Skeletal muscle tissue (tissue), 4 donors: ENCODE data around the gene DESI2. TPM values are rescaled to one million over a fixed set of nuclear protein-coding genes. Genes with fewer than 3 reads are reported as not detected.
"Not testable (repeated sequence)": the region's sequence is repeated elsewhere in the genome, so short reads cannot be mapped to it uniquely, and the experiment has no call there.

Experiments used
- H3K27ac ChIP-seq: one replicate; pipeline ENCODE4 v1.7.0; 2013; ENCODE audit warnings: mild to moderate bottlenecking, low read depth, low read length, inconsistent platforms
- H3K27me3 ChIP-seq, 3 donors: one replicate each; pipeline ENCODE4 v1.7.0; 2013; ENCODE audit warnings: low read length in 3 of 3; ENCODE audit not compliant: control insufficient read depth in 3 of 3, insufficient read depth in 3 of 3
- H3K36me3 ChIP-seq, 3 donors: one replicate each; pipeline ENCODE4 v1.7.0; 2013; ENCODE audit warnings: low read length in 3 of 3; ENCODE audit not compliant: control insufficient read depth in 3 of 3, insufficient read depth in 3 of 3
- H3K4me1 ChIP-seq, 3 donors: one replicate each; pipeline ENCODE4 v1.7.0; 2013; ENCODE audit warnings: low read length in 3 of 3, mild to moderate bottlenecking in 3 of 3; ENCODE audit not compliant: control insufficient read depth in 3 of 3, insufficient read depth in 3 of 3
- H3K4me3 ChIP-seq, 3 donors: one replicate each; pipeline ENCODE4 v1.7.0; 2013; ENCODE audit warnings: low read length in 3 of 3
- H3K9ac ChIP-seq, 3 donors: one replicate each; pipeline ENCODE4 v1.7.0; 2013; ENCODE audit warnings: low read length in 3 of 3, mild to moderate bottlenecking in 3 of 3, moderate library complexity in 2 of 3, low read depth in 1 of 3
- H3K9me3 ChIP-seq, 3 donors: one replicate each; pipeline ENCODE4 v1.7.0; 2013; ENCODE audit warnings: low read length in 3 of 3; ENCODE audit not compliant: control insufficient read depth in 3 of 3
- total RNA-seq: library from RNA; depleted of rRNA; stranded (reverse); fragments of >200 nt; gene quantifications from one replicate; pipeline ENCODE4 v1.2.3, GENCODE V29; 2014
- donor health status: Osteomylitis.

The DESI2 gene
- total RNA-seq, 1 donor from 2014 or later = 47.0 TPM

DNA sequence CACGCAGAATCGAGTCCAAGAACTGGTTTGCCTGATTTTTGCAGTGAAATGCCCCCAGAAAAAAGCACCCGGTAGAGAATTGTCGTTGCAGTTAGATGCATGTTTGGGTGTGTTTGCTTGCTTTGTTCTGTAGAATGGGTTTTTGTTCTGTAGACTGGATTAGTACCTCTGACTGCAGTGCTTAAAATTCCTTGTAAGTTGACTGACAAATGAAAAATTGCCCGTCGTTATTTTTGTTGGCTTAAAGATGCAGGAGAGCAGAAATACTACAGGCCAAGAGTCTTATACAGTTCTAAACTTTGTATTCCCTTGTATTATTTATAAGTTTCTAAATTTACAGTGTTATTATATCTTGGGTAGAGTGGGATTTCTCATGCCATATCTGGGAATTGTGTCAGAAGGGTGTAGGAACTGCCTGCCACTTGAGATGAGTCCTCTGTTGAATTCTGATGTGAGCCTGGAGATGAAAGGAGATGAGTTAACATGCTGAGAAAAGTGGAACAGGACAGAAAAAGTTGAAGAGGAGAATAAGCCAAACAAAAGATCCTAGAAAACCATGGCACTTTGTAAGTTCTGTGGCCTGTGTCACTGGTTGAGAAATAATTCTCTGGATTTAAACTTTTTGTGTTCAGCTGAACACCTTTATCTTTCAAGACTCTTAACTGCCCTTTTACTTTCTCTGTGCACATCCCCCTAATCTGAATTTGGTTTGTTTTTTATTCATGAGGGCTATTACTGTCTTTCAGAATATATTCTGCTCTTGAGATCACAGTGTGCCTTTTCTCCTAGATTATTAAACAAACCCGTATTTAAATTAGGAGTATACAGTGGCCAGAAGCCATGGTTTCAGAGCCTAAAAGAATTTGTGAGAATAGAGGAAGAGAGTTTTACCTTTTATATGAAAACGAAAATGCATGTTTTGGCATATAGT lies 1.4 kb downstream of the DESI2 start:
- Histone ChIP-seq H3K4me1 (peaks cover 21 to 42% (median 30%) of the 10 kb centered on the region in 3 donors), H3K36me3 (no peaks in the 10 kb centered on the region), H3K9me3 (no peaks in the 10 kb centered on the region), H3K27ac (peak overlapping the region; percentile 89), H3K9ac (peak overlapping the region; percentile 88 to 93 (median 90)), H3K4me3 (peak overlapping the region; percentile 74 to 87 (median 85)), H3K27me3 (no peaks in the 10 kb centered on the region)

GRCh38 chr1:244655186-244655585 lies 2.3 kb downstream of the DESI2 start:
- no peaks in the 10 kb centered on the region for H3K27me3 ChIP-seq
- no peaks in the 10 kb centered on the region for H3K36me3 ChIP-seq
- no peak overlapping the region for H3K27ac ChIP-seq
- no peak overlapping the region for H3K4me3 ChIP-seq
- H3K9ac ChIP-seq = no peak overlapping the region
- H3K4me1 ChIP-seq = peaks cover 21 to 45% (median 32%) of the 10 kb centered on the region in 3 donors
- no peaks in the 10 kb centered on the region for H3K9me3 ChIP-seq

- Histone ChIP-seq H3K27me3 (no peaks in the 10 kb centered on the region), H3K27ac (no peak overlapping the region), H3K9me3 (no peaks in the 10 kb centered on the region), H3K4me1 (peaks cover 18 to 38% (median 26%) of the 10 kb centered on the region in 3 donors), H3K36me3 (no peaks in the 10 kb centered on the region), H3K9ac (no peak overlapping the region), H3K4me3 (no peak overlapping the region)
Observed at GRCh38 chr1:244657421-244657820, 4.5 kb downstream of the DESI2 start.

- H3K36me3 ChIP-seq = no peaks in the 10 kb centered on the region
- H3K4me1 ChIP-seq = peaks cover 14 to 35% (median 17%) of the 10 kb centered on the region in 3 donors
- H3K27me3 ChIP-seq = no peaks in the 10 kb centered on the region
- H3K4me3 ChIP-seq = no peak overlapping the region
- H3K27ac ChIP-seq = no peak overlapping the region
- H3K9ac ChIP-seq = no peak overlapping the region
- H3K9me3 ChIP-seq = no peaks in the 10 kb centered on the region
Observed at GRCh38 chr1:244659694-244660093, 6.8 kb downstream of the DESI2 start.

- no peak overlapping the region for H3K9ac ChIP-seq
- no peak overlapping the region for H3K4me3 ChIP-seq
- no peaks in the 10 kb centered on the region for H3K9me3 ChIP-seq
- no peaks in the 10 kb centered on the region for H3K27me3 ChIP-seq
- H3K36me3 ChIP-seq = no peaks in the 10 kb centered on the region
- peaks cover 18 to 33% (median 23%) of the 10 kb centered on the region in 3 donors for H3K4me1 ChIP-seq
- H3K27ac ChIP-seq = no peak overlapping the region
Observed at GRCh38 chr1:244660595-244660994, 7.7 kb downstream of the DESI2 start.

GRCh38 chr1:244661569-244662312 lies 8.8 kb downstream of the DESI2 start:
- H3K27me3 ChIP-seq, H3K27ac ChIP-seq, H3K9ac ChIP-seq, H3K4me3 ChIP-seq, H3K9me3 ChIP-seq, H3K36me3 ChIP-seq: not testable (repeated sequence)
- H3K4me1 ChIP-seq = peaks cover 19 to 35% (median 21%) of the 10 kb centered on the region in 3 donors

GRCh38 chr1:244662599-244662998 lies 9.7 kb downstream of the DESI2 start:
- H3K36me3 ChIP-seq = no peaks in the 10 kb centered on the region
- H3K27me3 ChIP-seq = no peaks in the 10 kb centered on the region
- H3K9ac ChIP-seq = no peak overlapping the region
- H3K4me1 ChIP-seq = peaks cover 15 to 36% (median 17%) of the 10 kb centered on the region in 3 donors
- H3K27ac ChIP-seq = no peak overlapping the region
- no peaks in the 10 kb centered on the region for H3K9me3 ChIP-seq
- H3K4me3 ChIP-seq = no peak overlapping the region

DNA sequence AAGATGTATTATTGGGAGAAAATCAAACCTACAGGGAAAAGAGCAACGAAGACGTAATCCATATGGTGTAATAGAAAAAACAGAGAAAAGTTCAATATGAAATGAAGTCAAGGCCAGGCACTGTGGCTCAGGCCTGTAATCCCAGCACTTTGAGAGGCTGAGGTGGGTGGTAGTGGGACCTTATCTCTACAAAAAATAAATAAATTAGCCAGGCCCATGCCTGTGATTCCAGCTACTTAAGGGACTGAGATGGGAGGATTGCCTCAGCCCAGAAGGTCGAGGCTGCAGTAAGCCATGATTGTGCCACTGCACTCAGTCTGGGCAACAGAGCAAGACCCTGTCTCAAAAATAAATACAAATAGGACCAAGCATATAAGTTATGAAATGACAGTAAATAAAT lies 11.4 kb downstream of the DESI2 start:
- no peaks in the 10 kb centered on the region for H3K9me3 ChIP-seq
- H3K9ac ChIP-seq = no peak overlapping the region
- no peak overlapping the region for H3K4me3 ChIP-seq
- peaks cover 9 to 29% (median 14%) of the 10 kb centered on the region in 3 donors for H3K4me1 ChIP-seq
- H3K27ac ChIP-seq = no peak overlapping the region
- H3K36me3 ChIP-seq = no peaks in the 10 kb centered on the region
- H3K27me3 ChIP-seq = no peaks in the 10 kb centered on the region

DNA sequence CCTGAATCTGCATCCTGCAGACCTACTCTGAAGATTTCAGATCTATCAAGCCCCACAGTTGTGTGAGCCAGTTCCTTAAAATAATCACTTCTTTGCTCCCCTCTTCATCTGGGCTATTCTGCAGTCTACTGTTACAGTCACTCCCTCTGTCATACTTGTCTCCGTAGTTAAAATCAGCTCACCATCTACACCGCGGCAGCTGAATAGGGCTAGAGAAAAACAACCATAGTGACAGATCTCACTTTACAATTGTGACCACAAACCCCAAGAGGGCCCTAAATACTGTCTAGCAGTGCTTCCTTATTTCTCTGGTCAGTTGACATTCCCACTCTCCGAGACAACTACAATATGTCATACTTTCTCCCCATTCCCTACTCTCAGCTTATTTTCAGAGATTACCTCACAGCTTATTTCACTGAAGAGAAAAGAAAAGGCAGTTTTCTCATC lies 12.9 kb downstream of the DESI2 start:
- no peaks in the 10 kb centered on the region for H3K36me3 ChIP-seq
- no peaks in the 10 kb centered on the region for H3K9me3 ChIP-seq
- H3K9ac ChIP-seq = peak overlapping the region; percentile 26 to 64 (median 50)
- peak overlapping the region; percentile 61 for H3K27ac ChIP-seq
- H3K4me3 ChIP-seq = peak overlapping the region in 1 of 3 donors; percentile 18
- peaks cover 9 to 26% (median 12%) of the 10 kb centered on the region in 3 donors for H3K4me1 ChIP-seq
- no peaks in the 10 kb centered on the region for H3K27me3 ChIP-seq
